A204.1 (cell line): ENCODE measurements around the gene ADCY2.

Experiments used
- FAIRE-seq: peaks from 2 replicates; lab custom pipeline; 2012; peaks lifted over from hg19 to GRCh38; lab: Jason Lieb, UNC

Gene ADCY2

DNA sequence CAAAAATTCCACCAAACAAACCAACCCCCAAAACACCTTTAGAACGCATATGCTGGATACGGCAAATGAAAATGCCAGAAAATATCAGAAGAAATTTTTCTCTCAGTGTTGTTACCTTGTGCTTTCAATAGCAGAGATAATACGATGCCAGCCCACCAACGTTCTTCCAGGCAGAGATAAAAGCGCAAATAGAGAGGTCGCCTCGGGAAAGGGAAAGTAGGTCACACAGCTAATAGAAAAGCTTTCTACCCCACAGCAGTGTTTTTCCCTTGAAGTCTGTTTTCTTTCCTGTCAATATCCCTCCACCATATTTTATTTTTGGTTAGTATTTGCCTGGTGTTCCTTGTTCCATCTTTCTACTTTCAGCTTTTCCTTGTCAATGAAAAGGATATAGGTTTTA is 353.7 kb downstream of the ADCY2 start:
- FAIRE-seq = no peak

GRCh38 chr5:7751874-7752273 is 355.9 kb downstream of the ADCY2 start:
- FAIRE-seq = no peak

- no peak for FAIRE-seq
These were observed 357.2 kb downstream of the ADCY2 start for GRCh38 chr5:7753181-7753580.

DNA sequence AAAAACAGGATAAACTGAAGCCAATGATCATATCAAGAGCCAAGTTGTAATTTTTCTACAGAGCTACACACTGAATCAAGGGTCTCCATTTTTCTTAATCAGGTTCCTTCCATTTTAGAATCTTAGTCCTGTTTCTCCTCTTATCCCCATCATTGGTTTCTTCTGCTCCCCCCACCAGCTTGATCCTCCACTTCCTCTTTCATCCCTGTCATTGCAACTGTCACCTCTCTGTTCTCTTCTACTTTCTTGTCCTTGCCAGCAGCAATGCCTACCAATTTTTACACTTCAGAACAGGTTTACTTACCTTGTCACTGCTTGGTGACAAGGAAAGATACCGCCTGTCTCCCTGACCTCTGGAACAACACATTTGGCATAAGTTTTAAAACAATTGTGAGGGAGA is 357.7 kb downstream of the ADCY2 start:
- no peak for FAIRE-seq

DNA sequence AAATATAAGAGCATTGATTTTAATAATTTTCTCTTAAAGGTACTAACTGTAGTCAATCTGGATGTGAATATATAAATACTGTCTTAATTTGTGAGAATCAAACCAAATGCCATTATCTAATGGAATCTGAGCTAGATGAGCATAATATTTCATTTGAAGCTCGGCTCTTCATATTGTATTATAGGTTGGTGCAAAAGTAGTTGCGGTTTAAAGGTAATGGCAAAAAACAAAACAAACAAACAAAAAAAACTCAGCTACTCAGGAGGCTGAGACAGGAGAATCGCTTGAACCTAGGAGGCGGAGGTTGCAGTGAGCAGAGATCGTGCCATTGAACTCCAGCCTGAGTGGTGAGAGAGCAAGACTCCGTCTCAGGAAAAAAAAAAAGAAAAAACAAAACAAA is 358.6 kb downstream of the ADCY2 start:
- FAIRE-seq = no peak

DNA sequence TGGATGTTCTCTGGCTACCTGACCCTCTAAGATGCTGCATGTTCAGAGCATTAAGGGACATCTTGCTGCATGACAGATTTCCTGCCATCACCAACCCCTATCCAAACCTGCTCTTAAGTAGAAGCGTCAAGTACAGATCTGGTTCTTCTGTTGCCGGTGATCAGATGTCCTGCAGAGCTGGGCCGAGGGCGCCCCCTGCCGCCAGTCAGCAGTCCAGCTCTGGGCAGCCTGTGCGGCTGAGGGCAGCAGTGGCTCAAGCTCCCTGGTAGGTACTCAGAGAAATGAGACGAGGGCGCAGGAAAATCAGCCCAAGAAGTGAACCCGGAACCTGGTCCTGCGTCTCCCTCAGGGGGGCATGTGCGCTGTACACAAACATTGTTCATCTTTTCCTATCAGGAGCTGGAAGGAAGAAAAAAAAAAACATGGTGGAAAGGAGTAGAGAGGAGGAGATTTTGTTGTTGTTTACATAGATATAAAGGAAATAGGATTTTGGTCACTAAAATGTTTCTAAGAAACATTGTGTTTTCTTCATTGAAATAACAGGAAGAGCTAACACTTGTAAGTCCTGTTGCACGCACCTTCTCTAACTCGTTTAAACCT is 359.2 kb downstream of the ADCY2 start:
- no peak for FAIRE-seq

DNA sequence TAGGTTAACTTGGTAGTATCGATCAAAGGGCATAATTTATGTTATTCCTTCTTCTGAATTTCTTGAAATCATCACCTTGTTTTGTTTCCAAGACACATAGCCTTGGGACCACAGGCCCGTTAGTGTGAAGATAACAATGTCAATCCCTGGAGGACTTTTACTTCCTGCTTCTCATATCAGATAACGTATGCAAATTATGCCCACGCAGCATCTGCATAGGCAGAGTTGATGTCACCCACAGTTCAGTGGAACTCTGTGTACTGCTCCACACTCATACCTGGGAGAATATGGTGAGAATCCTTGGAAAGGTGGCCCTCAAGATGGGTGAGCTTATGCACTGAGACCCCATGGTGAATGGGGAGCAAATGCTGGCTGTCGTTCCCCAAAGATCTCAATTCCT is 360.0 kb downstream of the ADCY2 start:
- no peak for FAIRE-seq

GRCh38 chr5:7756453-7756852 is 360.5 kb downstream of the ADCY2 start:
- no peak for FAIRE-seq

DNA sequence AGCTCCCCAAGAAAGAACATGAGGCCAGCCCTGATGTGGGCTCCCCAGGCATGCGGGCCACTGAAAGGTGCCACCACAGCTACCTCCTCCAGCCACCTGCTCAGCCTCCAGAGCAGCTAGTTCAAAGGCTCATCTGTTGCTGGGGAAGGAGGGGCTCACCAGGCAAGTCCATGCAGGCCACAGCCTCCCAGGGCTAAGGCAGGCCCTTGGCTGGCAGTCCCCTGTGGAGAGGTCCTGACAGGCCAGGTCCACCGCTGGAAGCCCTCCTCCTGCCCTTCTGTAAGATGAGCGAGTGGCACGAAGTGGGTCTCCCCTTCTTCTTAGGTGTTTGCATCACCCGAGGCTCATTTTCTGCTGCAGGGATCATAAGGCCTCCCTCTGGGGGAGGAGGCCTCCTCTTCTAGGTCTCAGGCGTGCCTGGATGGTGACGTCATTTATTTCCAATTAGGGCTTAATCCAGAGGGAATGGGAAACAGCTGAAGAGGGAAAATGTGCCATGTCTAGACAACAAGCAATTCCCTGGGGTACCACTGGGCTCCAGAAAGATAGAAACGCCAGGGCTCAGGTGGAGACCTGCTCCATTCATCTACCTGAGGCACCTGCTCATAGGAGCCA is 363.4 kb downstream of the ADCY2 start:
- FAIRE-seq = no peak

DNA sequence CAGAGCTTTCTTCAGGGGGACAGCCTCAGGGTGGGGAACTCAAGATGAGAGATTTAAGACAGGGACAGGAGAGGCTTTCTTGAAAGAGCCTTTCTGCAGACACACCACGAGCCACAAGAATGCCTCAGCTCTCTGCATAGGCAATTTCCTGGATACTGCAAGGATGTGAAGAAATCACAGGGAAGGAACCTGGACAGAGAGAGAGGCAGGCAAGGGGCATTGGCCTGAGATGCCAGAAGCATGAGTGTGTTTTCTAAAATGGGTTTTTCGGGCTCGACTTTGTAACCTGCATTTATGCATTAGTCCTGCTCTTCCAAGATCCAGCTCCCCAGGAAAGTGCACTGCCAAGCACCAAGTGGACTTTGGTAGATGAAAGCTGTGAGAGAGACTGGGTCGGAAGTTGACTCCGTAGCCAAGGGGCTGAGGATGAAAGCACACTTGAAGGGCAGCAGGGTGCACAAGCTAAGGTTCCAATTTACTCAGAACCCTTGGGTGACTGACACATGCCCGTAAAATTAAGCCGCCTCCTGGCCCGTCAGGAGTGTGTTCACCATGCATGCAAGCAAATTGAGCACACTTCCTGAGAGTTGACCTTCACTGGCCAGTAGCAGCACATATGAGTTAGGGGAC is 364.1 kb downstream of the ADCY2 start:
- FAIRE-seq = no peak

DNA sequence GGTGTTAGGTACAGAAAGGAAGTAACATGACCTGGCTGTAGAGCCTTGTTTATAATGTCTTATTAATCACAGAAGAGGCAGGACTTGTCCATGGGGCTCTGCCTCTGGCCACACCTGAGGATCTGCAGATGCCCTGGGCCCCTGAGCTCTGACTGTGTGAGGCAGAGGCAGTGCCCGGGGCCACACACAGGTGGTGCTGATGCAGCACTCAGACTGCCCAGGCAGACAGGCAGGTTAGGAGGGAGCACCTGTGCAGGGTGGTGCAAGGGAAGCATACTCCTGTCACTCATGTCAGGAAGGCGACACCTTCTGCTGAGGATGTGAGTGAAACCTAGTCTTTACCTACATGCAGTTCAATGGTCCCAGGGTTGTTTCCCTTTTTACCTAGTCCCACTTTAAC is 366.3 kb downstream of the ADCY2 start:
- FAIRE-seq = no peak

DNA sequence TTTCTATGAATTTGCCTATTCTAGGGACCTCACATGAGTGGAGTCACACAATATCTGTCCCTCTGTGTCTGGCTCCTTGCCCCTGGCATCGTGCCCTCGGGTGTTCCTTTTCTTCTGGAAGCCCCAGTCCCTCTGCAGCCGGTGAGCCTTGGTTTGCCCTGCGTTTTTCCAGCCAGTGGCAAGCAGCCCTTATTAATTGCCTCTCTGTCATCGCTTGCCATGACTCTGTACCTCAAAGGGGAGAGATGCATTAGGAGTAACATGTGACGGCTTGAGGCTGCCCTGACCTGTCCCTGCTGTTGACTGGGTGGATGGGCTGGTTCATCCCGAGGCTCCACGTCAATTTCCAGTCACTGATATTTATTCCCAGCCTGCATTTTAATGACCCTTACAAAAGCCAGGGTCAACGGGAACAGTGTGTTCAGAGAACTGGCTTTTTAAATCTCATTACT is 367.7 kb downstream of the ADCY2 start:
- FAIRE-seq = no peak

DNA sequence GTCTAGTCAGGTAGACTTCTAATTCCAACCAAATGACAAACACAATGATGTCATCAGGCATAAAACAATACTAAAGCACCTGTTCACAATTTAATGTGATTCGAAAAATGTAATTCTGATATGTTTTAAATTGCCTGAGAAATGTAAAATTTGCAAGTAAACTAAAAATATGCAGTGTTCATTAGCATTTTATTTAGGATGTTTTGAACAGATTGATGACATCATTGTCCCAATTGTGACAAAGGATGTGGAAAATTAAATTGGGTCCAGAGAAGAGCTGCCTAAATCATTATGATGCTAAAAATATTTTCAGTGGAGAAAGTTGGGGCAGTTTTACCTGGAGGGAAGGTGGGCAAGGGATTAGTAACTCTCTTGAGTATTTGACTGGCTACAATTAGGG is 368.5 kb downstream of the ADCY2 start:
- FAIRE-seq = no peak

DNA sequence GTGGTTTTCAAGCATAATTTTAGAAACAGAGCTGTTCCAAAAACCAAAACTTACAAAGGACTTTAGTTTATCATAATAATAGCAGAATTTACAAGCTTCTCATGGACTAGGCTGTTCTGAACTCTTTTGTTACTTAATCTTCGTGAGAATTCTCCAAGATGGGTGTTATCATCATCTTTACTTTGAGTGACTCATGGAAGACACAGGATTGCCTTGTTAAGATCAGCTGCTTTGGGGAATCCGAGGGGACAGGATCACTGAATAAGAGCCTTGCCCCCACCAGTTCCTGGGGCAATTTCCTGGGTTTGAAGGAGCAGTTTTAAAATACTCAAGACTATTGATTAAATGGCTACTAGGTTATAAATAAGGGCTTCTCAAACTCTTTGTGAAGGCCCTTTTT is 374.5 kb downstream of the ADCY2 start:
- FAIRE-seq = no peak

- FAIRE-seq = no peak
These were observed 376.2 kb downstream of the ADCY2 start for GRCh38 chr5:7772141-7772540.

DNA sequence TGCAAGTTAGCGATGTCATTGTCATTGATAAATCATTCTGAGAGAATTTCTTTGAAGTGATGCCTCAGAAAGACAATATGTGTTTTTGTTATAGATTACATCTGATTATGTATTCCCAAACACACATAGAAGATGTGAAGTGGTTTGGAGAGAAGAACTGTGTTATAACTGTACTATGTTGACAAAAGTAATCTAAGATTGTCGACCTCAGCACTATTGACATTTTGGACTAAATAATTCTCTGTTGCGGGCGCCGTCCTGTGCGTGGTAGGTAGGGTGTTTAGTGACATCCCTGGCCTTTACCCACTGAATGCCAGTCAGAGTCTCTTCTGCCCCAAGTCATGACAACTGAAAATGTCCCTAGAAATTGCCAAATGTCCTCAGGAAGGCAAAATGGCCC is 377.2 kb downstream of the ADCY2 start:
- FAIRE-seq = no peak

DNA sequence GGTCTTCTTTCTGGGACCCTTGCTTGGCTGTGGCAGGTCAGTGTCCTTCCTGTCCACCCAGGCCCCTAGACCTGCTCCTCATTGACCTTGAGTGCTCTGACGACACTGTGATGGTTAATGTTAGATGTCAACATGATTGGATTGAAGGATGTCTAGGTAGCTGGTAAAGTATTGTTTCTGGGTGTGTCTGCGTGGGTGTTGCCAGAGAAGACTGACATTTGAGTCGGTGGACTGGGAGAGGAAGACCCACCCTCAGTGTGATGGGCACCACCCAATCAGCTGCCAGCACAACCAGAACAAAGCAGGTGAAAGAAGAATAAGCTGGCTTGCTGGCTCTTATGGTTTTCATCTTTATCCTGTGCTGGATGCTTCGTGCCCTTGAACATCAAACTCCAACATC is 380.5 kb downstream of the ADCY2 start:
- FAIRE-seq = no peak

GRCh38 chr5:7779019-7780005 is 383.4 kb downstream of the ADCY2 start:
- FAIRE-seq = no peak

DNA sequence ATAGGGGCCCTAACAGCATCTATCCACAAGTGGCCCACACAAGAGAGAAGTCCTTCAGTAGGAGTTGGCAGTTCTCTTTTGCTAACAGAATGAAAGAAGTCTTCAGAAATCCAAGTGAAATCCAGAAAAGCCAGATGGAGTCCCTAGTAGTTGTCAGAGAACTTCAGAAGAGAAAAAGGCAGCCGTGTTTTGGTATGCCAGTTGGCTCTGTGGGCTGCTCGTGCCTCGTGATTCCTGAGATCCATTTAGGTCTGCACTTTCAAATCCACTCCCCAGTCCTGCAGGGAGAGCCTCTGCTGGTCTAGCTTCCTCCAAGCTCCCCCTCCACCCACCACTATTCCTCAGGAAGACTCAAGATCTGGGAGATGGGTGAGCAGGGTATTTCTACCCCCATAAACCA is 386.0 kb downstream of the ADCY2 start:
- no peak for FAIRE-seq

DNA sequence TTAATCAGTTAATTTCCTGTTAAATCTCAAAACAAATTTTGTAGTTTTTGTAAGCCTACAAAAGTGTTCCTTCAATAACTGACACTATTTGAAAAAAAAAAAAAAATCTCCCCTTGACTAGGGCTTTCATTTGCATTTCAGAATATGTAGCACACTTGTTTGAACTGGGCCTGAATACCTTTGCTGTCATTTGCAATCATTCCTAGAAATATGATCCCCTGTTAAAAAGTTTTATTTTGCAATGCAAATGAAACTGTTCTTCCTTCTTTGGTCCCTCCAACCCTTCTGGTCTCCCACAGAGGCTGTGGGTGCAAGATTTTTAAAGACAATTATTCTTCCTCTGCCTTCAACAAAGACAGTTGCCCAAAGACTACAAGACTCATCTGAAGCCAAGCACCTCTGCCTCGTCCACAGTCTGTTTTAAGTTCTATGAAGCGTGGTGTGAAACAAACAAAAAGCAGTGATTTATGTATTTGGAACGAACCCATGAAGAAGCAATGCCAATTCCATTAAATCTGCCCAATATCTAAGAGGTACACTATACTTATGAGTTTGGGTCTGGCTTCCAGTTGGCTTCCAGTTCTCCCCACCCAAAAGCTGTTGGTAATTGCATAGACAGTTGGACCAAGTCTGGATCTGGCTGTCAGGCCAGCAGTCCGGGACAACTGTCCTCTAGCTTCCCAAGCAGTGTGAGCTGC is 388.9 kb downstream of the ADCY2 start:
- no peak for FAIRE-seq

DNA sequence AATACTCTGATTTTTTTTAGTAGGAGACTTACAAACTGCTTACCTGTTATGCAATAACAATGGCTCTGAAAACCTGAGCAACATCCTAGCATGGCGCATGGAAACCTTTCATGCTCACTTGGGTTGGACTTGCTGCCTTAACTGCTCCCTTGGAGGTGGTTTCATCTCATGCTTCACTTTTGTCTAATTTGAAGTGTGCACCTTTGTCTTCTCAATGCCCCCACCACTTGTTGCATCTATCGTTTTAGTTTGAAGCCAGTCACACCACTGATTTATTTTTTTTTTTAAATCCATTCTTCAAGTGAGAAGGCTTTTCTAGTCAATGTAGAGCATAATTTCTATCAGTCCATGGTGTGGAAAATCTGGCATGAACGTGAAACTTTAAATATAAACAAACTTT is 391.8 kb downstream of the ADCY2 start:
- FAIRE-seq = no peak

- FAIRE-seq = no peak
These were observed 393.6 kb downstream of the ADCY2 start for GRCh38 chr5:7789567-7789966.
